HG02938 (cell line): ENCODE measurements around the gene MITF.

Experiments used
- ATAC-seq: cut with Tn5 transposase; IDR thresholded peaks from one replicate; pipeline ENCODE4 v1.9.1; 2021; ENCODE audit warnings: mild to moderate bottlenecking, moderate library complexity; ENCODE audit not compliant: unreplicated experiment

MITF gene

GRCh38 chr3:69724722-69725435, 14.4 kb upstream of the MITF start:
- no peak for ATAC-seq

GRCh38 chr3:69725994-69726571, 13.2 kb upstream of the MITF start:
- ATAC-seq = no peak

GRCh38 chr3:69729147-69729919, 9.9 kb upstream of the MITF start:
- ATAC-seq = no peak

GRCh38 chr3:69731080-69731479, 8.2 kb upstream of the MITF start:
- ATAC-seq = no peak

- no peak for ATAC-seq
Measured at GRCh38 chr3:69735893-69736292, 3.4 kb upstream of the MITF start.

GRCh38 chr3:69737392-69737791, 1.9 kb upstream of the MITF start:
- ATAC-seq = no peak

- ATAC-seq = no peak
Measured at GRCh38 chr3:69738315-69738714, 949 bp upstream of the MITF start.

- ATAC-seq = no peak
Measured at GRCh38 chr3:69738859-69739203, 433 bp upstream of the MITF start.

- no peak for ATAC-seq
Measured at GRCh38 chr3:69740103-69741021, 1.1 kb downstream of the MITF start.

- ATAC-seq = no peak
Measured at GRCh38 chr3:69741032-69741767, 1.9 kb downstream of the MITF start.

GRCh38 chr3:69742391-69742790, 3.1 kb downstream of the MITF start:
- ATAC-seq = no peak

- no peak for ATAC-seq
Measured at GRCh38 chr3:69743975-69744906, 5.0 kb downstream of the MITF start.

- no peak for ATAC-seq
Measured at GRCh38 chr3:69745505-69745904, 6.2 kb downstream of the MITF start.

- ATAC-seq = no peak
Measured at GRCh38 chr3:69746119-69746518, 6.9 kb downstream of the MITF start.

GRCh38 chr3:69747511-69748258, 8.4 kb downstream of the MITF start:
- no peak for ATAC-seq

- ATAC-seq = no peak
Measured at GRCh38 chr3:69748503-69748902, 9.2 kb downstream of the MITF start.

GRCh38 chr3:69749461-69749860, 10.2 kb downstream of the MITF start:
- no peak for ATAC-seq

GRCh38 chr3:69750549-69750948, 11.3 kb downstream of the MITF start:
- no peak for ATAC-seq

GRCh38 chr3:69751074-69751476, 11.8 kb downstream of the MITF start:
- no peak for ATAC-seq
